ENCODE results near the gene CC2D2A.

CC2D2A gene

GRCh38 chr4:15648600-15648999 is 178.9 kb downstream of the CC2D2A start:
- DNase-seq (ENCODE audit: low read depth), result no peak

DNA sequence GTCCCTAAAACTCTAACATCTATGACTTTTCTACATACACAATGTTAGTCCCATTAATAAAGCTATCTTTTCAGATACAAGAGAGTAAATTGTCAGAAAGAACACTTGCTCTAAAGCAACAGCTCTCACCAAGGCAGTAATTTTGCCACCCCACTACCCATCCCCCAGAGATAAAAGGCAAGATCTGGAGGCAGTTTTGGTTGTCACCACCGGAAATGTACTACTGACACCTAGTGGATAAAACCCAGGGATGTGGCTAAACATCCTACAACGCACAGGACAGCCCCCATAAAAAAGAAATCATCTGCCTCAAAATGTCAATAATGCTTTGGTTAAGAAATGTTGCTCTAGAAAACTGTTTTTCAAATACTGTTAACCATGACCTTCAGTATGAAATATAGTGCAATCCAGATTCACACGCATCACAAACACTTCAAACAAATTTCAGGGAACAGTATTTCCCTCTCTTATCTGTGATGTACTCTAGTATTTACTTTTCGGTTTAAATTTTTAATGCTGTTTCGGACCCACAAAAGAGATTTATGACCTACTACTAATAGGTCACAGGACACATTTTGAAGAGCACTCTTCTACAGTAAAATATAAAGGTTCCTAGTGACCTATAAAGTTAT is 180.3 kb downstream of the CC2D2A start:
- DNase-seq (ENCODE audit: low read depth), result peak; percentile 53
